ENCODE data around the gene RGS6. TPM values are rescaled to one million over a fixed set of nuclear protein-coding genes. Genes with fewer than 3 reads are reported as not detected.

The RGS6 gene
- total RNA-seq, 4 donors from 2014 or later: 0.46 to 3.7 (median 1.6) TPM

DNA sequence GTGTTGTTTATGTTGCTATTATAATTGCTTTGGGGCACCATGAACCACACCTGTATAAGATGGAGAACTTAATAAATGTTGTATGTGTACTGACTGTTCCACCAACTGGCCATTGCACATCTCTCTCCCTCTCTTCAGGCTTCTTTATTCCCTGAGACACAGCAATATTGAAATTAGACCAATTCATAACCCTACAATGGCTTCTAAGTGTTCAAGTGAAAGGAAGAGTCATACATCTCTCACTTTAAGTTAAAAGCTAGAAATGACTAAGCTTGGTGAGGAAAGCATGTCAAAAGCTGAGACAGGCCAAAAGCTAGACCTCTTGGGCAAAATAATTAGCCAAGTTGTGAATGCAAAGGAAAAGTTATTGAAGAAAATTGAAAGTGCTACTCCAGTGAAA, 373.3 kb downstream of the RGS6 start:
- DNase-seq (no peak), ATAC-seq (no peak)
- no peak overlapping the region for H3K4me3 ChIP-seq
- H3K4me1 ChIP-seq: no peaks in the 10 kb centered on the region
- in situ Hi-C loops (cut with MboI; ENCODE audit: low sequenced_read_pairs in 4 of 4): no loop called here
- TF ChIP-seq POLR2A (IDR thresholded peaks at IDR 0.05): no peak
- TF ChIP-seq, protein P1, sequence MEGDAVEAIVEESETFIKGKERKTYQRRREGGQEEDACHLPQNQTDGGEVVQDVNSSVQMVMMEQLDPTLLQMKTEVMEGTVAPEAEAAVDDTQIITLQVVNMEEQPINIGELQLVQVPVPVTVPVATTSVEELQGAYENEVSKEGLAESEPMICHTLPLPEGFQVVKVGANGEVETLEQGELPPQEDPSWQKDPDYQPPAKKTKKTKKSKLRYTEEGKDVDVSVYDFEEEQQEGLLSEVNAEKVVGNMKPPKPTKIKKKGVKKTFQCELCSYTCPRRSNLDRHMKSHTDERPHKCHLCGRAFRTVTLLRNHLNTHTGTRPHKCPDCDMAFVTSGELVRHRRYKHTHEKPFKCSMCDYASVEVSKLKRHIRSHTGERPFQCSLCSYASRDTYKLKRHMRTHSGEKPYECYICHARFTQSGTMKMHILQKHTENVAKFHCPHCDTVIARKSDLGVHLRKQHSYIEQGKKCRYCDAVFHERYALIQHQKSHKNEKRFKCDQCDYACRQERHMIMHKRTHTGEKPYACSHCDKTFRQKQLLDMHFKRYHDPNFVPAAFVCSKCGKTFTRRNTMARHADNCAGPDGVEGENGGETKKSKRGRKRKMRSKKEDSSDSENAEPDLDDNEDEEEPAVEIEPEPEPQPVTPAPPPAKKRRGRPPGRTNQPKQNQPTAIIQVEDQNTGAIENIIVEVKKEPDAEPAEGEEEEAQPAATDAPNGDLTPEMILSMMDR (IDR thresholded peaks at IDR 0.05 in 4 of 5, conservative IDR thresholded peaks at IDR 0.05 in 1 of 5): no peak
- intact Hi-C loops (cut with DNase I; ENCODE audit: low total_unique reads): no loop called here
- no peaks in the 10 kb centered on the region for H3K36me3 ChIP-seq
- H3K27ac ChIP-seq: no peak overlapping the region
- H3K27me3 ChIP-seq: no peaks in the 10 kb centered on the region
- peaks cover 0 to 9% (median 0%) of the 10 kb centered on the region in 3 donors for H3K9me3 ChIP-seq

DNA sequence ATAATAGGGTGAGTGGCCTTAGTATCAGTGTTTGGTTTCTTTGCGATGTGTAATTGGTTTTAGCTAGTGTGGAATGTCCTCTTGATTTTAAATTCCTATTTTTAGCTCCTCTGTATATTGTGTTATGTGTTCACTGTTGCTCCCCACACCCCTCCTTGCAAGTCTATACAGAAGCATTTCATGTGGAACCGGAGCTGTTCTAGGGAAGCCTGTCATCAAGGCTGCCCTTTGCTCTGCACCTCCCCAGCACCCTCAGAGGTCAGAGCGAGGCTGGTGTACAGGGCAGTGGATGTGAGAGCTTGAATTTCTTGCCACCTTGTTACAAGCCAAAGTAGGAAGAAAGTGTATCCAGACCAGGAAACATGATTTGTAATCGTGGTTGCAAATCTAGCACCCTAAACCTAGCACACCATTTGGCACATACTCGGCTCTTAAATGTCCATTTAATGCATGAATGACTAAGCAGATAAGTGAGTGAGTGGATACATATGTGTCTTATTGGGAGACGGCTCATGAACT, 376.8 kb downstream of the RGS6 start:
- H3K27me3 ChIP-seq: no peaks in the 10 kb centered on the region
- H3K36me3 ChIP-seq: no peaks in the 10 kb centered on the region
- H3K4me1 ChIP-seq: no peaks in the 10 kb centered on the region
- peaks cover 0 to 9% (median 0%) of the 10 kb centered on the region in 3 donors for H3K9me3 ChIP-seq
- DNase-seq (no peak), ATAC-seq (no peak)
- no peak overlapping the region for H3K4me3 ChIP-seq
- H3K27ac ChIP-seq: no peak overlapping the region
- TF ChIP-seq, protein P1 (IDR thresholded peaks at IDR 0.05 in 4 of 5, conservative IDR thresholded peaks at IDR 0.05 in 1 of 5): no peak
- TF ChIP-seq POLR2A (IDR thresholded peaks at IDR 0.05): no peak
- intact Hi-C loops (cut with DNase I; ENCODE audit: low total_unique reads): no loop called here
- in situ Hi-C loops (cut with MboI; ENCODE audit: low sequenced_read_pairs in 4 of 4): no loop called here

DNA sequence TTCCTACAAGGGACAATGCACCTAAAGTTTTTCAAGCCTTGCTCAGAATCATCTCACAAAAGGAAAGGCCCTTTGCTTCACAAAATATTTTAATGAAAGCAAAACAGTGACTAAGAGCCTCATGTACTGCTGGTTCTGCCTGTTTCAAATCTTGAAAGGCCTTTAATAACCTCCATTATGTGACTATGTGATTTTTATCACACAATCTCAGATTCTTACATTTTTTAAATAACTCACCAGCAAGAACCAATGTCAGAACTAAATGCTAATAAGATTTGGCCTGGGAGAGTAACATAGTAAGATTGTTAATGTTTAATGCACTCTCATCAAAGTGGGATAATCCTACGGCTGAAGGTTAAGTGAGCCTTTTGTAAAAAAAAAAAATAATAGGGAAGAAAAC, 378.9 kb downstream of the RGS6 start:
- no peak for DNase-seq
- Histone ChIP-seq H3K27me3 (no peaks in the 10 kb centered on the region), H3K9me3 (peaks cover 0 to 4% (median 0%) of the 10 kb centered on the region in 3 donors), H3K27ac (no peak overlapping the region), H3K4me3 (no peak overlapping the region), H3K36me3 (no peaks in the 10 kb centered on the region), H3K4me1 (no peaks in the 10 kb centered on the region)
- ATAC-seq: no peak
- intact Hi-C loops (cut with DNase I; ENCODE audit: low total_unique reads) (no loop called here), in situ Hi-C loops (cut with MboI; ENCODE audit: low sequenced_read_pairs in 4 of 4) (no loop called here)
- TF ChIP-seq POLR2A (IDR thresholded peaks at IDR 0.05): no peak
- TF ChIP-seq, protein P1 (IDR thresholded peaks at IDR 0.05 in 4 of 5, conservative IDR thresholded peaks at IDR 0.05 in 1 of 5): no peak

DNA sequence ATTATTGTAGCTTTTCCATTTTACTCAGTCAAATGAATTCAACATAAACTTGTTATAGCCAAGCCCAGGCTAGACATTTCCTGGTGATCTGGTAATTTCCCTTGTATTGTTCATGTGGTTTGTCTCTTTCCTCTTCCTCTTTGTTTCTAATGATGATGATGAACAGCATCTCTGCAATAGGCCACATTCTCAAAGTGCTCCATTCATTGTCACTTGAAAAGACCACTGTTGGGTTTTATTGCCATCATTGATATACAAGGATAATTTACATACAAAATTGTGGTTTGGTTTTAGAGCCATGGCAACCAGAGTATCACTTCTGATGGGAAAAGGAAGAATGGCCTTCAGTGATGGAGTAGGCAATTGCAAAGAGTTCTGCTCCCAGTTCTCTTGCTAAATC, 379.3 kb downstream of the RGS6 start:
- TF ChIP-seq, protein P1 (IDR thresholded peaks at IDR 0.05 in 4 of 5, conservative IDR thresholded peaks at IDR 0.05 in 1 of 5): no peak
- TF ChIP-seq POLR2A (IDR thresholded peaks at IDR 0.05): no peak
- H3K27ac ChIP-seq: no peak overlapping the region
- DNase-seq (no peak), ATAC-seq (no peak)
- in situ Hi-C loops (cut with MboI; ENCODE audit: low sequenced_read_pairs in 4 of 4) (no loop called here), intact Hi-C loops (cut with DNase I; ENCODE audit: low total_unique reads) (no loop called here)
- H3K4me3 ChIP-seq: no peak overlapping the region
- H3K27me3 ChIP-seq: no peaks in the 10 kb centered on the region
- H3K9me3 ChIP-seq: no peaks in the 10 kb centered on the region
- H3K36me3 ChIP-seq: no peaks in the 10 kb centered on the region
- no peaks in the 10 kb centered on the region for H3K4me1 ChIP-seq

Data from gastrocnemius medialis (tissue), 4 donors.